DOHH2 (cell line): ENCODE measurements around the gene SLIT1.

ENCODE experiments used
- CTCF ChIP-seq: fragments of 200-600 bp; sonication (generic); IDR thresholded peaks from one replicate; pipeline ENCODE4 v1.5.1; 2014; ENCODE audit warnings: antibody characterized with exemption, mild to moderate bottlenecking, low read depth, low read length; ENCODE audit not compliant: poor library complexity, severe bottlenecking
- EZH2phosphoT487 ChIP-seq: fragments of 200-600 bp; sonication (generic); IDR thresholded peaks from 2 replicates; pipeline ENCODE4 v1.6.1; 2017; ENCODE audit warnings: borderline replicate concordance, mild to moderate bottlenecking, antibody characterized with exemption, low read length, moderate library complexity, mixed read lengths

DNA sequence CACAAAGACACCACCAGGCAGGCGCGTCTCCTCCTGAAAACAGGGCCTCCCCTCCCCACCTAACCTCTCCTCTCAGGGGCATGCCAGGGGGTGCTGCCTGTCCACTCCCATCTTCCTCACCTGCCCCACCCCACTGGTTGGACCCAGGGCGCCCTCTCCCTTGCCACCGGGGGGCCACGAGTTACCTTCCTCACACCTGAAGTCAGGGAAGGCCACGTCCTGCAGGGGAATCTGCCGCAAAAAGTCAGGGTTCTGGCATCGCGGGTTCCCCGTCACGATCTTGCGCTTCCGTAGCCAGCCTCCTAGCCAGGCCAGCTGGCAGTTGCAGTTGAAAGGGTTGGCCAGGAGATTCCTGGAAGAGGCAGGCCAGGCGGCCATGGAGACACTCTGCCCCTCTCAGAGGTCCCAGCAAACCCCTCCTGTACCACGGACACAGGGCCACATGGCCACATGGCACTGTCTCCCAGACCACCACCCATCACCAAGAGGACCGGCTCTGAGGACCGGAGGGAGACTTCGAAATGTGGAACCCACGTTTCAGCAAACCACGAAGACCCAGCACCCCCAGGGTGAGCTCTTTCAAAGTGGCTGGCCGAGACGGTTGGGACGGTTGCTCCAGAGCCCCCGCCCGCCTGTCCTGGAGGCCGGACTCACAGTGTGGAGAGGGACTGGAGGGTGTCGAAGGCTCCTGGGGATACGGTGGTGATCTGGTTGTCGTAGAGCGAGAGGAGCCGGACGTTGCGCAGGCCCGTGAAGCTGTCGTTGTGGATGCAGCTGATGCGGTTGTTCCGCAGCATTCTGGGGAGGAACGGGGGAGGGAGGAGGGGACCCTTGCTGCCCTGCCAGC is 142.8 kb downstream of the SLIT1 start:
- TF ChIP-seq CTCF (no peak), EZH2phosphoT487 (no peak)
